ENCODE data around the gene DPP6. TPM values are rescaled to one million over a fixed set of nuclear protein-coding genes. Genes with fewer than 3 reads are reported as not detected.

Gene DPP6
- polyA plus RNA-seq, 1 of the 3 experiments (the other 2 are of a cell fraction), result not detected

GRCh38 chr7:154497751-154498150, 445.6 kb downstream of the DPP6 start:
- no peak overlapping the region for H2AFZ ChIP-seq (ENCODE audit: low read depth)
- H3K4me3 ChIP-seq (ENCODE audit: low read depth in 2 of 2, low read length in 1 of 2), result no peak overlapping the region
- ChIA-PET CTCF (no interaction called here), POLR2A (no interaction called here)
- 29% methylated on average over 4 of the region's 4 CpGs for WGBS (ENCODE audit: low lambda C conversion rate)
- TF ChIP-seq EZH2phosphoT487 (IDR thresholded peaks at IDR 0.05; ENCODE audit: borderline replicate concordance, low read depth) (no peak), MEF2A (IDR thresholded peaks at IDR 0.05; ENCODE audit: borderline replicate concordance, low read depth) (no peak), MAX (IDR thresholded peaks at IDR 0.05; ENCODE audit: low read depth) (no peak), USF1 (IDR thresholded peaks at IDR 0.05; ENCODE audit: borderline replicate concordance, low read depth) (no peak), MXI1 (IDR thresholded peaks at IDR 0.05; ENCODE audit: low read depth, low read length) (no peak), GATA2 (CRISPR knock-in tag; IDR thresholded peaks at IDR 0.05) (0 out of 2 replicates have a peak, but pooled peaks have one; percentile 28), RXRA (IDR thresholded peaks at IDR 0.05; ENCODE audit: borderline replicate concordance, low read depth) (no peak)
- H3K4me1 ChIP-seq (ENCODE audit: control insufficient read depth in 1 of 2, insufficient read depth in 2 of 2, low read depth in 1 of 2, low read length in 1 of 2), result no peaks in the 10 kb centered on the region
- no peak overlapping the region for H3K4me2 ChIP-seq
- no peaks in the 10 kb centered on the region for H3F3A ChIP-seq (replicated peaks; ENCODE audit: insufficient read depth)
- no peaks in the 10 kb centered on the region for H3K36me3 ChIP-seq (replicated peaks in 1 of 2; ENCODE audit: control insufficient read depth in 1 of 2, insufficient read depth in 2 of 2, low read length in 1 of 2)
- H4K20me1 ChIP-seq (ENCODE audit: insufficient read depth), result no peaks in the 10 kb centered on the region
- DNase-seq, result no peak
- H3K27me3 ChIP-seq (ENCODE audit: insufficient read depth), result no peaks in the 10 kb centered on the region
- H3K9ac ChIP-seq, result no peak overlapping the region
- H3K9me3 ChIP-seq, result peaks cover 4% of the 10 kb centered on the region; the same call in 1 of the 2 replicates
- H3K79me2 ChIP-seq (ENCODE audit: insufficient read depth), result no peaks in the 10 kb centered on the region
- no peak overlapping the region for H3K27ac ChIP-seq (ENCODE audit: low read depth in 2 of 2, low read length in 1 of 2)
- H3K9me2 ChIP-seq, result no peaks in the 10 kb centered on the region

GRCh38 chr7:154503962-154504550, 451.9 kb downstream of the DPP6 start:
- DNase-seq, result peak; percentile 47
- no peak overlapping the region; a peak in 1 of 4 replicates for H3K4me3 ChIP-seq (ENCODE audit: low read depth in 2 of 2, low read length in 1 of 2)
- TF ChIP-seq TEAD4 (IDR thresholded peaks at IDR 0.05; ENCODE audit: borderline replicate concordance, insufficient read depth) (no peak), SMC3 (IDR thresholded peaks at IDR 0.05; ENCODE audit: low read depth, low read length) (peak; percentile 52; the same call in 1 of the 2 replicates), MXI1 (IDR thresholded peaks at IDR 0.05; ENCODE audit: low read depth, low read length) (no peak), EP300 (IDR thresholded peaks at IDR 0.05; ENCODE audit: borderline replicate concordance in 1 of 2, low read depth in 1 of 2, low read length in 1 of 2) (no peak), POLR2AphosphoS5 (IDR thresholded peaks at IDR 0.05; ENCODE audit: low read depth, low read length) (no peak), CTCF (IDR thresholded peaks at IDR 0.05) (peak; percentile 78), FOXJ3 (CRISPR knock-in tag; IDR thresholded peaks at IDR 0.05) (no peak), PBX3 (IDR thresholded peaks at IDR 0.05) (no peak), IRF3 (IDR thresholded peaks at IDR 0.05; ENCODE audit: low read depth, low read length) (no peak), REST (IDR thresholded peaks at IDR 0.05; ENCODE audit: low read depth, low read length) (no peak), EZH2phosphoT487 (IDR thresholded peaks at IDR 0.05; ENCODE audit: borderline replicate concordance, low read depth) (no peak), ELF1 (IDR thresholded peaks at IDR 0.05) (no peak), MEF2A (IDR thresholded peaks at IDR 0.05; ENCODE audit: borderline replicate concordance, low read depth) (no peak)

More at GRCh38 chr7:154503962-154504550, 451.9 kb downstream of the DPP6 start:
- H3K36me3 ChIP-seq (replicated peaks in 1 of 2; ENCODE audit: control insufficient read depth in 1 of 2, insufficient read depth in 2 of 2, low read length in 1 of 2), result no peaks in the 10 kb centered on the region
- H4K20me1 ChIP-seq (ENCODE audit: insufficient read depth), result no peaks in the 10 kb centered on the region
- H3K79me2 ChIP-seq (ENCODE audit: insufficient read depth), result no peaks in the 10 kb centered on the region
- H3K9ac ChIP-seq, result no peak overlapping the region
- H2AFZ ChIP-seq (ENCODE audit: low read depth), result no peak overlapping the region
- 0 out of 2 replicates have a peak, but pooled peaks cover 6% of the 10 kb centered on the region for H3K9me2 ChIP-seq
- no peaks in the 10 kb centered on the region for H3K4me1 ChIP-seq (ENCODE audit: control insufficient read depth in 1 of 2, insufficient read depth in 2 of 2, low read depth in 1 of 2, low read length in 1 of 2)
- no peaks in the 10 kb centered on the region for H3F3A ChIP-seq (replicated peaks; ENCODE audit: insufficient read depth)
- CTCF ChIA-PET, result interaction anchor here (0.6 to 3.4 kb wide), 85 partner anchors 9 to 1121 kb away, joined by 3 to 40 read pairs (median 4); partner anchors contain the start of gene DPP6
- no peaks in the 10 kb centered on the region for H3K27me3 ChIP-seq (ENCODE audit: insufficient read depth)
- POLR2A ChIA-PET, result no interaction called here
- 46% methylated on average over 5 of the region's 5 CpGs for WGBS (ENCODE audit: low lambda C conversion rate)
- H3K9me3 ChIP-seq, result peaks cover 13% of the 10 kb centered on the region; the same call in 1 of the 2 replicates
- H3K27ac ChIP-seq (ENCODE audit: low read depth in 2 of 2, low read length in 1 of 2), result no peak overlapping the region
- no peak overlapping the region for H3K4me2 ChIP-seq
